Measurements from ENCODE around the gene FAM234A.

GRCh38 chr16:279531-279930, 44.9 kb downstream of the FAM234A start:
- TF ChIP-seq SP1 (IDR thresholded peaks at IDR 0.05) (no peak), NFRKB (IDR thresholded peaks at IDR 0.05) (no peak), PKNOX1 (IDR thresholded peaks at IDR 0.05) (no peak), SUZ12 (IDR thresholded peaks at IDR 0.05) (no peak), FOXM1 (IDR thresholded peaks at IDR 0.05; ENCODE audit: borderline replicate concordance) (no peak), ELF4 (IDR thresholded peaks at IDR 0.05) (no peak), TARDBP (IDR thresholded peaks at IDR 0.05) (no peak), LEF1 (IDR thresholded peaks at IDR 0.05; ENCODE audit: borderline replicate concordance) (no peak), FOXA1 (IDR thresholded peaks at IDR 0.05) (no peak), HDGF (IDR thresholded peaks at IDR 0.05; ENCODE audit: borderline replicate concordance) (no peak), ARNT (IDR thresholded peaks at IDR 0.05) (no peak), FOXK2 (IDR thresholded peaks at IDR 0.05) (no peak)
